HepG2 (cell line): ENCODE data around the gene TELO2.

Experiments
- CBFB ChIP-seq: sonication (generic); formaldehyde crosslinking; IDR thresholded peaks from 2 replicates; pipeline ENCODE4 v1.4.0; 2020; ENCODE audit warnings: missing genetic modification reagents
- CEBPB ChIP-seq: IDR thresholded peaks from 2 replicates; pipeline ENCODE4 v1.6.1; 2011; ENCODE audit warnings: low read depth, low read length, improper control_type of control experiment, borderline replicate concordance
- CHD2 ChIP-seq: IDR thresholded peaks from 2 replicates; pipeline ENCODE4 v1.6.1; 2011; ENCODE audit warnings: low read depth, low read length, improper control_type of control experiment
- EHMT2 ChIP-seq: fragments of 200-600 bp; sonication (generic); IDR thresholded peaks from 2 replicates; pipeline ENCODE4 v1.7.0; 2017; ENCODE audit warnings: antibody characterized with exemption, low read depth, low read length, borderline replicate concordance
- FOSL1 ChIP-seq: sonication (generic); formaldehyde crosslinking; IDR thresholded peaks from 2 replicates; pipeline ENCODE4 v1.9.0; 2021; ENCODE audit warnings: missing genetic modification reagents, borderline replicate concordance
- FOXM1 ChIP-seq: sonication (generic); formaldehyde crosslinking; IDR thresholded peaks from 2 replicates; pipeline ENCODE4 v1.5.0; 2020; ENCODE audit warnings: missing genetic modification reagents
- POLR2A ChIP-seq, 2 experiments: IDR thresholded peaks; 2 replicates each; pipeline ENCODE4 v1.6.1; 2011; ENCODE audit warnings: low read depth in 2 of 2, low read length in 2 of 2, mild to moderate bottlenecking in 1 of 2, moderate library complexity in 1 of 2; ENCODE audit not compliant: insufficient read depth in 1 of 2
- SALL2 ChIP-seq: sonication (generic); formaldehyde crosslinking; IDR thresholded peaks from 2 replicates; pipeline ENCODE4 v1.8.1; 2023; ENCODE audit warnings: mild to moderate bottlenecking, missing genetic modification reagents, inconsistent platforms
- SMAD3 ChIP-seq: sonication (generic); formaldehyde crosslinking; IDR thresholded peaks from 2 replicates; pipeline ENCODE4 v1.4.0; 2020; ENCODE audit warnings: missing genetic modification reagents
- ZNF143 ChIP-seq: sonication (generic); formaldehyde crosslinking; IDR thresholded peaks from 2 replicates; pipeline ENCODE4 v1.4.0; 2020; ENCODE audit warnings: missing genetic modification reagents
- TF ChIP-seq, protein P1 (sequence below): sonication (generic); formaldehyde crosslinking; IDR thresholded peaks from 2 replicates; pipeline ENCODE4 v1.5.0; 2020; ENCODE audit warnings: mild to moderate bottlenecking, missing genetic modification reagents, moderate library complexity

DNA sequence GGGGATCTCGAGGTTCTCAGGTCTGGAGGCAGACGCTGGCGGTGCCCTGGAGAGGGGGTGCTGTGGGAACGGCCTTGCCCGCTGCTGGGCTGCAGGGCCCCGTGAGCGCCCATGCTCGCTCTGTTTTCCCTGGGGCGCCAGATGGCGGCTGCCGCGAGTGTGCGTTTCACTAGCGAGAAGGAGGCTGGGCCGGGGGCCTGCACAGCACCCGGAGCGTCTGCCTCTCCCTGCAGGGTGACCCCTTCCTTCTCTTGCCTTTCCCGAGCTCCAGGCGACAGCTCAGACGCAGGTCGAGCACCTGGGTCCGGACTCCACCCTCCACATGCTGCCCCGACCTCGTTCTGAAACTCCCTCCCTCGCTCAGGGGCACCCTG, 2.7 kb downstream of the TELO2 start:
- TF ChIP-seq FOXM1: no peak
- TF ChIP-seq, protein P1, sequence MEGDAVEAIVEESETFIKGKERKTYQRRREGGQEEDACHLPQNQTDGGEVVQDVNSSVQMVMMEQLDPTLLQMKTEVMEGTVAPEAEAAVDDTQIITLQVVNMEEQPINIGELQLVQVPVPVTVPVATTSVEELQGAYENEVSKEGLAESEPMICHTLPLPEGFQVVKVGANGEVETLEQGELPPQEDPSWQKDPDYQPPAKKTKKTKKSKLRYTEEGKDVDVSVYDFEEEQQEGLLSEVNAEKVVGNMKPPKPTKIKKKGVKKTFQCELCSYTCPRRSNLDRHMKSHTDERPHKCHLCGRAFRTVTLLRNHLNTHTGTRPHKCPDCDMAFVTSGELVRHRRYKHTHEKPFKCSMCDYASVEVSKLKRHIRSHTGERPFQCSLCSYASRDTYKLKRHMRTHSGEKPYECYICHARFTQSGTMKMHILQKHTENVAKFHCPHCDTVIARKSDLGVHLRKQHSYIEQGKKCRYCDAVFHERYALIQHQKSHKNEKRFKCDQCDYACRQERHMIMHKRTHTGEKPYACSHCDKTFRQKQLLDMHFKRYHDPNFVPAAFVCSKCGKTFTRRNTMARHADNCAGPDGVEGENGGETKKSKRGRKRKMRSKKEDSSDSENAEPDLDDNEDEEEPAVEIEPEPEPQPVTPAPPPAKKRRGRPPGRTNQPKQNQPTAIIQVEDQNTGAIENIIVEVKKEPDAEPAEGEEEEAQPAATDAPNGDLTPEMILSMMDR: no peak
- no peak for TF ChIP-seq EHMT2
- no peak for TF ChIP-seq FOSL1 (CRISPR knock-in tag)
- TF ChIP-seq POLR2A (IDR thresholded peaks at IDR 0.05; ENCODE audit: insufficient read depth in 1 of 2, low read depth in 2 of 2, low read length in 2 of 2): no peak
- TF ChIP-seq CBFB (CRISPR knock-in tag): no peak
- TF ChIP-seq CEBPB: no peak
- TF ChIP-seq SALL2 (CRISPR knock-in tag): no peak
- TF ChIP-seq ZNF143 (CRISPR knock-in tag): no peak
- TF ChIP-seq SMAD3: no peak
- no peak for TF ChIP-seq CHD2
